Tibial artery (tissue), 4 donors: ENCODE measurements around the gene ZFYVE19.
A peak's percentile ranks its signal among the peaks of the same experiment; 100 is the strongest.
"Not testable (repeated sequence)": the region's sequence is repeated elsewhere in the genome, so short reads cannot be mapped to it uniquely, and the experiment has no call there.

Experiments used
- DNase-seq, 2 donors: peaks; one replicate each; pipeline ENCODE4 v3.0.0-alpha.2; 2019
- H3K27ac ChIP-seq, 2 donors: fragments of 200-600 bp; sonication (generic) in 1 of 2; 1 replicate in 1 of 2; 2 replicates in 1 of 2; pipeline ENCODE4 v1.5.1; 2018 to 2019; ENCODE audit warnings: mild to moderate bottlenecking in 1 of 2
- H3K27me3 ChIP-seq, 2 donors: fragments of 200-600 bp; sonication (generic) in 1 of 2; one replicate each; pipeline versions ENCODE4 v1.5.1 to v1.6.0; 2016 to 2019
- H3K36me3 ChIP-seq, 3 donors: fragments of 200-600 bp; sonication (generic) in 2 of 3; one replicate each; pipeline ENCODE4 v1.5.1; 2016 to 2019; ENCODE audit warnings: mild to moderate bottlenecking in 2 of 3
- H3K4me1 ChIP-seq, 4 donors: fragments of 200-600 bp; sonication (generic) in 2 of 4; 1 replicate in 3 of 4; 2 replicates in 1 of 4; pipeline ENCODE4 v1.5.1; 2016 to 2019
- H3K4me3 ChIP-seq, 2 donors: fragments of 200-600 bp; sonication (generic) in 1 of 2; 1 replicate in 1 of 2; 2 replicates in 1 of 2; pipeline ENCODE4 v1.5.1; 2018 to 2019; ENCODE audit warnings: mild to moderate bottlenecking in 2 of 2
- H3K9me3 ChIP-seq, 3 donors: fragments of 200-600 bp; sonication (generic) in 1 of 3; one replicate each; pipeline ENCODE4 v1.5.1; 2016 to 2019
- CTCF ChIP-seq, 2 experiments: fragments of 200-600 bp in 1 of 2; fragments of 450-650 bp in 1 of 2; IDR thresholded peaks; one replicate each; pipeline ENCODE4 v1.5.1; 2017 to 2019; ENCODE audit warnings: antibody characterized with exemption in 2 of 2, mild to moderate bottlenecking in 1 of 2, moderate library complexity in 1 of 2
- intact Hi-C: fragments of 100-400 bp; cut with DNase I; formaldehyde crosslinking; loops from one replicate; pipeline ENCODE4 v1.15.0; 2023; ENCODE audit warnings: low total_unique reads

Gene ZFYVE19

GRCh38 chr15:40858706-40859105 lies 51.8 kb downstream of the ZFYVE19 start:
- TF ChIP-seq CTCF (IDR thresholded peaks at IDR 0.05): no peak
- DNase-seq: no peak
- peaks cover 0 to 10% (median 2%) of the 10 kb centered on the region in 4 donors for H3K4me1 ChIP-seq
- no peak overlapping the region for H3K4me3 ChIP-seq
- peaks cover 0 to 32% (median 0%) of the 10 kb centered on the region in 3 donors for H3K36me3 ChIP-seq
- no peaks in the 10 kb centered on the region for H3K9me3 ChIP-seq
- peaks cover 0 to 29% of the 10 kb centered on the region in 2 donors for H3K27me3 ChIP-seq
- intact Hi-C loops: no loop called here
- no peak overlapping the region for H3K27ac ChIP-seq

GRCh38 chr15:40859206-40859851 lies 52.4 kb downstream of the ZFYVE19 start:
- TF ChIP-seq CTCF (IDR thresholded peaks at IDR 0.05): peak; percentile 52 to 66
- Histone ChIP-seq H3K4me3 (no peak overlapping the region), H3K9me3 (no peaks in the 10 kb centered on the region), H3K4me1 (peaks cover 0 to 10% (median 2%) of the 10 kb centered on the region in 4 donors), H3K36me3 (peaks cover 0 to 26% (median 0%) of the 10 kb centered on the region in 3 donors), H3K27me3 (peaks cover 0 to 36% of the 10 kb centered on the region in 2 donors), H3K27ac (no peak overlapping the region)
- intact Hi-C loops: no loop called here
- peak; percentile 56 to 79 for DNase-seq

- Histone ChIP-seq H3K4me1 (peaks cover 0 to 10% (median 2%) of the 10 kb centered on the region in 4 donors), H3K27me3 (peaks cover 0 to 53% of the 10 kb centered on the region in 2 donors)
- H3K36me3 ChIP-seq, DNase-seq, intact Hi-C loops, H3K9me3 ChIP-seq, H3K27ac ChIP-seq, H3K4me3 ChIP-seq: not testable (repeated sequence)
These were observed 54.3 kb downstream of the ZFYVE19 start for GRCh38 chr15:40861147-40861546.

GRCh38 chr15:40863660-40864270 lies 56.9 kb downstream of the ZFYVE19 start:
- Histone ChIP-seq H3K36me3 (no peaks in the 10 kb centered on the region), H3K4me3 (no peak overlapping the region), H3K27ac (no peak overlapping the region), H3K27me3 (peaks cover 0 to 44% of the 10 kb centered on the region in 2 donors), H3K4me1 (no peaks in the 10 kb centered on the region), H3K9me3 (no peaks in the 10 kb centered on the region)
- TF ChIP-seq CTCF (IDR thresholded peaks at IDR 0.05): no peak
- intact Hi-C loops: no loop called here
- DNase-seq: no peak
